ENCODE results near the gene ARL16. TPM values are rescaled to one million over a fixed set of nuclear protein-coding genes. Genes with fewer than 3 reads are reported as not detected.

The ARL16 gene
- total and polyA plus RNA-seq, 2 of the 8 experiments (the other 6 are each of a cell fraction or from before 2014, with no cell fraction given): 37.0 to 60.8 TPM

- peak; percentile 100 for TF ChIP-seq EGR1 (IDR thresholded peaks at IDR 0.05; ENCODE audit: borderline replicate concordance, low read depth, low read length)
- no peak for TF ChIP-seq EZH2 (IDR thresholded peaks at IDR 0.05; ENCODE audit: low read depth, low read length, severe bottlenecking)
- TF ChIP-seq TAF1 (IDR thresholded peaks at IDR 0.05; ENCODE audit: low read depth, low read length): peak; percentile 99
- no peak for TF ChIP-seq SP2 (IDR thresholded peaks at IDR 0.05; ENCODE audit: low read length)
- TF ChIP-seq SIN3A (conservative IDR thresholded peaks at IDR 0.05 in 1 of 2, IDR thresholded peaks at IDR 0.05 in 1 of 2; ENCODE audit: low read depth in 1 of 2, low read length in 2 of 2): peak; percentile 85 to 96; a peak in 3 of 4 replicates
- no peak; a peak in 1 of 4 replicates for TF ChIP-seq HDAC2 (IDR thresholded peaks at IDR 0.05; ENCODE audit: borderline replicate concordance in 1 of 2, low read depth in 2 of 2, low read length in 2 of 2)
- peak; percentile 92 for TF ChIP-seq TAF7 (optimal IDR thresholded peaks at IDR 0.05; ENCODE audit: borderline replicate concordance, low read depth, low read length)
- TF ChIP-seq CREB1 (IDR thresholded peaks at IDR 0.05): peak; percentile 70
- TF ChIP-seq FOSL1 (IDR thresholded peaks at IDR 0.05; ENCODE audit: insufficient read depth, low read depth, low read length): 0 out of 2 replicates have a peak, but pooled peaks have one; percentile 62
- TF ChIP-seq TCF12 (IDR thresholded peaks at IDR 0.05; ENCODE audit: low read depth, low read length): peak; percentile 37; the same call in 1 of the 2 replicates
- TF ChIP-seq KDM5A (IDR thresholded peaks at IDR 0.05; ENCODE audit: low read length): peak; percentile 68; the same call in 1 of the 2 replicates
- TF ChIP-seq BCL11A (IDR thresholded peaks at IDR 0.05; ENCODE audit: low read depth in 2 of 2, low read length in 2 of 2): no peak
- peak; percentile 64; the same call in 1 of the 2 replicates for TF ChIP-seq SP1 (IDR thresholded peaks at IDR 0.05; ENCODE audit: low read depth, low read length)
- peak; percentile 50 for TF ChIP-seq SRF (IDR thresholded peaks at IDR 0.05; ENCODE audit: low read depth, low read length)
- no peak for TF ChIP-seq CBX5 (IDR thresholded peaks at IDR 0.05; ENCODE audit: low read depth, low read length)
- peak; percentile 13; the same call in 1 of the 2 replicates for TF ChIP-seq JUND (IDR thresholded peaks at IDR 0.05; ENCODE audit: low read length)
- TF ChIP-seq MAFK (IDR thresholded peaks at IDR 0.05; ENCODE audit: low read depth, low read length): peak; percentile 63; the same call in 1 of the 2 replicates
- peak in 1 of 2 experiments; percentile 71; a peak in 1 of 3 replicates for TF ChIP-seq EP300 (IDR thresholded peaks at IDR 0.05; ENCODE audit: borderline replicate concordance in 1 of 2, low read depth in 2 of 2, low read length in 2 of 2)
- peak; percentile 93 for TF ChIP-seq TBP (IDR thresholded peaks at IDR 0.05; ENCODE audit: low read depth, low read length)
Measured at GRCh38 chr17:81636505-81637288, 46.9 kb downstream of the ARL16 start, which contains the start of the genes NPLOC4 and TSPAN10 (continued).
